GM11168 (cell line): ENCODE results near the gene TMTC4.
"Not testable (repeated sequence)": the region's sequence is repeated elsewhere in the genome, so short reads cannot be mapped to it uniquely, and the experiment has no call there.

ENCODE experiments used
- in situ Hi-C: fragments of 300-500 bp; cut with MboI; formaldehyde crosslinking; loops from one replicate; pipeline ENCODE4 v1.12.0; 2022; ENCODE audit warnings: low sequenced_read_pairs; ENCODE audit not compliant: unreplicated experiment

The TMTC4 gene

GRCh38 chr13:100674572-100674871 is at the start of gene TMTC4:
Gene TMTC4, minus strand, starts transcription at chr13:100674795. Its CDS starts 4,433 bp downstream, at chr13:100670362.
- in situ Hi-C loops = no loop called here

DNA sequence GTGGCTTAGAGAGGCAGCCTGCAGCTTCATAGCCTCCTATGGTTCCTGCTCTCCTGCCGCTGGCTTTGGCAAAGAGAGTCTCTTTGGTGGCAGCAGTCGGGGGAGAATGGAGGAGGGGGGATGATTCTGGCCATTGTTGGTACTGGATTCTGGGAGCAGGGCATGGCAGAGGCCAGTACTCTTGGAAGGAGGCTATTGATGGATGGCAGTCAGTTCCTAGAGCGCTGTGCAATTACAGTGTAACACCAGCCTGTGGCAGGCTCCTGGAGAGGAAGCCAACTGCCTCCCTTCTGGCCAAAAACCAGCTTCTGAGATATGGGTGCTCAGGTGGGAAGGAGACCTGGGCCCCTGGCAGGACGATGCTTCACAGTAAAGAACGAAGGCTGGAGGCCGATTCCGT is 47.9 kb upstream of the TMTC4 start:
- in situ Hi-C loops = no loop called here

DNA sequence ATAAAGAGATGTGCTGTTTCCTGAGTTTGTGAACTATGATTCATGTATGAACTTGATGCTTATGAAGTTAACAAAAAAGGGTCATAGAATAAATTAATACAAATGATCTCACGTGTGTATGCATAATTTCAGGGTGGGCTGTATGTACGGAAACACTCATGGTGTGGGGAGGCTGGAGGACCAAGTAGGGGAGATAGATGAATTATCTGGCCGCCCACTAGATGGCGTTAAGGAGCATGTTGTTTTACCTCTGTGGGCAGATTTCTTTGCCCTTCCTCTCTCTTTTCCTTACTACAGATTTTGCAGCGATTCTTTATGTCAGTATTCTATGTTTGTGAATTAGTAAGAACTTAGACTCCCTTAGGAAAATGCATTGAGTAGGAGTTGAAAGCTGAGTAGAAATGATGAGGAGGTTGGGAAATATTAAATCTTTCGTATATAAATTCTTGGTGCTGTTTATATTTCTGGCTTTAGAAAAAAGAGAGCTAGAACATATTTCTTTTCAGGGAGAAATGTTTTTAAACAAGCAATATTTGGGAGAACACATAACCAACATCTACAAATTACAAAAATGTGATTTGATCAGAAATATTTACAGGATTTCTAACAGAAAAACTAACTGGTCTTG is 47.4 kb upstream of the TMTC4 start:
- in situ Hi-C loops = no loop called here

GRCh38 chr13:100715604-100716003 is 41.0 kb upstream of the TMTC4 start:
- in situ Hi-C loops = no loop called here

DNA sequence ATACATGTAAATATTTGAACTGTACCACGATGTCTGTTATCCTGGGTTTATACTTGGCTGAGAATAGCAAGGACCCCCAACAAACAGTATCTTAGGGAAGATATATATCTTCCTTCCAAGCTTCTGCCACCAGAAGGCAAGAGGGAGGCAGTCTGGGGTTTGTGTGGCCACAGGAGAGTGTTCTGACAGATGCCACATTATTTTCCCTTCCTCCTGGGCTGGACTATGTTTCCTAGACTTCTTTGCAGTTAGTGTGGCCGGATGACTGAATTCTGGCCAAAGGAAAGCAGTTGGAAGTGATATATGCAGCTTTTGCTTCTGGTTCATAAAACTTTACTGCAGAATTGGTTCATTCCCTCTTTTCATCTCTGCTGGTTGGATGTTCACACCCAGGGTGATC is 39.9 kb upstream of the TMTC4 start:
- in situ Hi-C loops = no loop called here

DNA sequence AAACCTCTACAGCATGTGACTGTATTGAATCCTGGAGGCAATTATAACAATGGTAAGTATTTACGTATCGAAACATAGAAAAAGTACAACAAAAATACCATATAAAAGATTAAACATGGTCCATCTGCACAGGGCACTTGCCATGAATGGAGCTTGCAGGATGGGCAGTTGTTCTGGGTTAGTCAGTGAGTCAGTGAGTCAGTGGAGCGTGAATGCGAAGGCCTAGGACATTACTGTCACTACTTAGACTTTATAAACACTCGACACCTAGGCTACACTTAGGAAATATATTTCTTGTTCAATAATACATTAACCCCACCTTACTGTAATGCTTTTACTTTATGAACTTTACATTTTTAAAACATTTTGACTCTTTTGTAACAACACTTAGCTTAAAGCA is 35.6 kb upstream of the TMTC4 start:
- in situ Hi-C loops = no loop called here

GRCh38 chr13:100707818-100708740 is 33.5 kb upstream of the TMTC4 start:
- in situ Hi-C loops = no loop called here

- in situ Hi-C loops = not testable (repeated sequence)
Measured at GRCh38 chr13:100698331-100698730, 23.7 kb upstream of the TMTC4 start.

DNA sequence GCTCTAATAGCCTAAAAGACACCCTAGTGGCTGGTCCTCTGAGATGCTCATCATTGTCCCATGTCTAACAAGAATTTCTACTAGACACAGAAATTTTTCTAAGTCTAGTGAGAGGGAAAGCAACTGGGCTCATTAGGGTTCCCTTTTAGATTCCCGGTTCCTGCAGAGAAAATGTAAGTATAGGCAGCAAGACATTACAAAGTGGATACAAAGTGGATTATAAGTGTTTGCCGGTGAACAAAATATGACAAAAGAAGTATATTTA is 20.8 kb upstream of the TMTC4 start:
- in situ Hi-C loops = no loop called here

- in situ Hi-C loops = no loop called here
Measured at GRCh38 chr13:100694722-100695508, 20.3 kb upstream of the TMTC4 start.

DNA sequence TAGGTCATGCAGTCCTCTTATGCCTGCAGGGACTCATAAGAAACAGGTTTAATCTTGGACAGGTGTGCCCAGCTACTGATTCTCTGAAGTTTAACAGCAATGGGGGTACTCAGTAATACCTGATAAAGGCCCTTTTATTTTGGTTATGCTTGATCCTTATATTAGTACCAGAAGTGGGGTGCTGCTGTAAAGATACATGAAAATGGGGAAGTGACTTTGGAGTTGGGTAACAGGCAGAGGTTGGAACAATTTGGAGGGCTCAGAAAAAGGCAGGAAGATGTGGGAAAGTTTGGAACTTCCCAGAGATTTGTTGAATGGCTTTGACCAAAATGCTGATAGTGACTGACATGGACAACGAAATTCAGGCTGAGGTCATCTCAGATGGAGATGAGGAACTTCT is 14.6 kb upstream of the TMTC4 start:
- in situ Hi-C loops = no loop called here

GRCh38 chr13:100680131-100680530 is 5.5 kb upstream of the TMTC4 start:
- in situ Hi-C loops = no loop called here

GRCh38 chr13:100677128-100677527 is 2.5 kb upstream of the TMTC4 start:
- in situ Hi-C loops = not testable (repeated sequence)

DNA sequence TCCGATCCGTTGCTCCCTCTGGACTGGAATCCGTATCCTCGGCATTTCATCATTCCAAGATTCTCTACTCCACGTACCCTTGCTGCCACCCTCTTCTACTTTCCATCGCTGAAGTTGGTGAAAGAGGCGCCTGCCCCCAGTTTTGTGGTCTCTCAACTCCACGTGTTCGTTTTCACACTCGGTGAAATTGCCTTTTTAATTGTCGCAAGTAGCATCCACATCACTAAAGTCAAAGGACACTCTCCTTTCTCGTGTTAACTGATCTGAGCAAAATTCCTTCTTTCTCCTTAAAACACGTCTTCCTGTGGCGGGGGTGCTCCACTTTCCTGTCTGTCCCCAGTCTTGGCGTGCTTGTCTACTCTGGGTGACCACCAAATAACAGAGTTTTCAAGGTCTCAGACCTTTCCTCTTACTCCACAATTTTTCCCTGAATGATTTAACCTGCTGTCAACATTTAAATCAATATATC is 1.1 kb upstream of the TMTC4 start:
- in situ Hi-C loops = no loop called here

DNA sequence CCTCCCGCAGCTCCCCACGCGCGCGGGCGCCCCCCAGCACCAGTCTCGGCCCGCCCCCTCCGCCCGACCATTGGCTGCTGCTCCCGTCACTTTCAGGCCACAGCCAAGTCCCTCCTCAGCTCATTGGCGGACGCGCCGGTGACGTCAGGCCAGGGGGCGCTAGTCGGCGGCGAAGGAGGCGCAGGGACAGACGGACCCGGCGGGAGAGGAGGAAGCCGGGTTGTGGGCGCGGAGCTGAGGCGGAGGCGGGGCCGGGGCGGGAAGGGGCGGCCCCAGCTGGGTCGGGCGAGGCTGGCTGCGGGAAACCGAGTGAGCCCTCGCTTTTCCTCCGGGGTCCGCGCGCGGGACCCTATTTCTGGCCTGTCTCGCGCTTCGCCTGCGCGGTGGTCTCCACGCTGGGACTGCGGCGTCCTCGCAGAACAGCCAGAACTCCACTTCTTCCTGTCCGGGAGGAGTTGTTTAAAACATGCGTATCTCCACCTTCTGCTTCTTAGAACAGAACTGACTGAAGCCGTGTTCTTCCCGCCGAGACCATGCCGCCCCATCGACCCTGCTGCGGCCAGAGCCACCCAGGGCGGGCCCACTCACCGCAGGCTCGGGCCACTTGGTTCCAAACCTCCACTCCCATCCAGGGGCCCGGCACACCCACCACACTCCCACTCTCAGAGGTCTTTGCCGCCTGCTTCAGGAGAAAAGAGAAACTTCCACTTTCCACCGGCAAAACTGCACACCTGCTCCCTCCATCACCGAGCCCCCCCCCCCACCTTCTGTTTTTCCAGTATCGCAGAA is 471 bp upstream of the TMTC4 start:
- in situ Hi-C loops = no loop called here

DNA sequence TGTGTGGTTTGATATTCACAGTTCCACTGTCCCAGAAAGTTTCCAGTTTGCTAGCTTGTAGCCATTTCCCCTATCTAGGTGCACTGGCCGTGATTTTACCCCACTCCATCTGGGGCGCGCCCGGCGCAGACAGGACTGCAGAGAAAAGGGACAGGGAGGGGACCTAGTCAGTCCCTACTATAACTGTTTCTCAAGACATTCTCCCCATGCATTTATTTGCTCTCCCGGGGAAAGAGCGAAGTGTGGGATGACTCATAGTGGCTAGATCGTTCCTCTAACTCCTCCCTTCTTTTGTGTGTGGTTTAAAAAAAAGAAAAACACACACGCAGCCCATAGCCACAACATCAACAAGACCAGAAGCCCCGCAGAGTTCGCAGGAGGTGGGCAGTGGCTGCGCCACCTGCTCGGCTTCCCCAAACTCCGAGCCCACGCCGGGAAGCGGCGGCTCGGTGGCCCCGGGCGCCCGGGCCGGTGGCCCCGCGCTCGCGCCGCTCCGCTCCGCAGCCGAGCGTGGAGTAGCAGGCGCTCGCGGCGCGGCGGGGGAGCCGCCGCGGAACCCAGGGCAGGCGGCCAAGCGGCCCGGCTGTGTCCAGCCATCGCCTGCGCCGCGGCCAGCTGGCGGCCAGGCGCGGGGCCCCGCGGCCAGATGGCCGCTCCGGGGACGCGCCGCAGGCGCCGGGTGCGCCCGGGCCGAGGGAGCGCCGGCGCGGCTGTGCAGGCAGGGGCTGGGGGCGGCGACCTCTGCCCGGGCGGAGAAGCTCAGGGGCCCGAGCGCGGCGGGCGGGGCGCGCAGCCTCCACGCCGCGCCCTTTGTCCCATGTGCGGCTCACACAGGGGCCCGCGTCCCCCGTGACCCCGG is 653 bp downstream of the TMTC4 start:
- in situ Hi-C loops = no loop called here

- in situ Hi-C loops = no loop called here
Measured at GRCh38 chr13:100673376-100673712, 1.3 kb downstream of the TMTC4 start.

- in situ Hi-C loops = no loop called here
Measured at GRCh38 chr13:100671389-100672182, 3.0 kb downstream of the TMTC4 start.

DNA sequence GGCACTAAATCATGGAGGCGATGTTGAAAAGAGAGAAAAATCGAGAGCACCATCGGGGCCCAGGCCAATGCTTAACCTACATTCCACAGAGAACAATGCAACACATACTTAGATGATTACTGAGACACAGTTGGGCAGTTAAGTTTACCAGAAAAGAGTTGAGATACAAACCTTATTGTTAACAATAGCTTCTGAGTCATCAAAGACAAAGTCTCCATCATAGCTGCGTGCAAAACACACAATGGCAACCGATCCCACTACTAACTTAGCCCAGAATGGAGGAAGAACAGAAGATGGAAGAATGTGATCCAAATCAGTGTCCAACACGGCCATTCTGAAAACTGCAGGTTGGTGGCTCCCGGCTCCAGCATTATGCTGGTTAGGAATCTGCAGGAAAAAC is 6.2 kb downstream of the TMTC4 start:
- in situ Hi-C loops = no loop called here
